Measurements from ENCODE around the gene ARHGAP6. TPM values are rescaled to one million over a fixed set of nuclear protein-coding genes. Genes with fewer than 3 reads are reported as not detected.

Gene ARHGAP6
- total and polyA plus RNA-seq, 2 donors (not counting 3 experiments of a cell fraction or from before 2014, with no cell fraction given), result 0.69 to 0.83 TPM

DNA sequence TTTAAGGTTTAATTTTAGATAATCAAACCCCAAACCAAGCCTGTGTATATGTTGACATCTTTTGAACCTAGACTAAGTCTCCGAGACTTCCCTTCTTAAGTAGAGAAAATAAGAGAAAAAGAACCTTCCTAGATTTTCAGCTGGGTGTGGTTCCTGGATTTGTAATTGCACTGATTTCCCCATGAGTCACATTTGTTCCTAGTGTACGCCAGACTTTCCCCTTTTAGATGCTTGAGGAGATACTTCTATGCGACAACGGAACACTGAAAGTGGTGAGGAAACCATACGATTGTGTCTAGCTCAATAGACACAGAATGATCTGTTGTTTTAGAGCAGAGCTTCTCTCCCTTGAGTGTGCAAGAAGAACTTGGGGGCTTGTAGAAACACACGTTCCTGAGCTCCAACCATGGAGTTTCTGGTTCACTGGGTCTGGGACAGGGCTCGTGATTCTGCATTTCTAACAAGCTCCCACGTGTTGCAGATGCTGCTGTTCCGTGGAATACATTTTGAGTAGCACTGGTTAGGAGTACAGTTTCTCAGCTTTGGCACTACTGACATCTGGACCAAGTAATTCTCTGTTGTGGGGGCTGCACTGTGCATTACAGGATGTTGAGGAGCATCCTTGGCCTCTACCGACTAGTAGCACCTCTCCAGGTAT lies 285.4 kb downstream of the ARHGAP6 start:
- H3K36me3 ChIP-seq (ENCODE audit: control insufficient read depth in 2 of 2, extremely low read depth in 1 of 2, insufficient read depth in 2 of 2, low read length in 2 of 2), result no peaks in the 10 kb centered on the region
- intact Hi-C loops (cut with micrococcal nuclease), result loop anchor here (2.0 kb wide), 1 partner anchor 46 kb away; no protein-coding TSS in a partner anchor
- ChIA-PET CTCF (interaction anchor here (1.4 to 2.6 kb wide), 5 partner anchors 24 to 152 kb away, joined by 5 to 21 read pairs (median 7); no protein-coding TSS in a partner anchor), POLR2A (no interaction called here)
- peak; percentile 83 for FAIRE-seq
- no TSS peak for BruUV-seq (replicated peaks)
- no peaks in the 10 kb centered on the region for H3K27me3 ChIP-seq (ENCODE audit: control insufficient read depth in 2 of 2, insufficient read depth in 2 of 2, low read length in 2 of 2)
- H3K79me2 ChIP-seq (ENCODE audit: control insufficient read depth, insufficient read depth, low read length), result no peaks in the 10 kb centered on the region
- H3K27ac ChIP-seq (ENCODE audit: insufficient read depth, low read depth, low read length), result no peak overlapping the region
- H4K20me1 ChIP-seq (replicated peaks; ENCODE audit: control insufficient read depth, extremely low read depth, insufficient read depth, low read length), result no peaks in the 10 kb centered on the region
- peak overlapping the region; percentile 13 for H2AFZ ChIP-seq (ENCODE audit: low read depth, low read length)
- H3K9me1 ChIP-seq (replicated peaks; ENCODE audit: control insufficient read depth, extremely low read depth, insufficient read depth, low read length), result no peaks in the 10 kb centered on the region
- dilution Hi-C loops (cut with MboI; ENCODE audit: extremely low pct_ligation_motif_present, low sequenced_read_pairs), result no loop called here
- H3K9ac ChIP-seq (replicated peaks; ENCODE audit: extremely low read depth, insufficient read depth, low read length), result no peak overlapping the region
- DNase-seq (ENCODE audit: low read depth, low spot score), result peak; percentile 9
- H3K4me1 ChIP-seq (ENCODE audit: control insufficient read depth, extremely low read depth, insufficient read depth, low read length), result peaks cover 3% of the 10 kb centered on the region
- no peak overlapping the region for H3K4me2 ChIP-seq (ENCODE audit: insufficient read depth, low read length)
- no peaks in the 10 kb centered on the region for H3K9me3 ChIP-seq (replicated peaks; ENCODE audit: control insufficient read depth, insufficient read depth, low read length)
- H3K4me3 ChIP-seq (replicated peaks in 1 of 3; ENCODE audit: insufficient read depth in 1 of 3, low read depth in 1 of 3, low read length in 3 of 3), result no peak overlapping the region
- TF ChIP-seq FOS (IDR thresholded peaks at IDR 0.05; ENCODE audit: borderline replicate concordance, insufficient read depth, low read length), result peak; percentile 41
- TF ChIP-seq MYC (IDR thresholded peaks at IDR 0.05; ENCODE audit: low read depth, low read length), result no peak
- TF ChIP-seq, protein P1, sequence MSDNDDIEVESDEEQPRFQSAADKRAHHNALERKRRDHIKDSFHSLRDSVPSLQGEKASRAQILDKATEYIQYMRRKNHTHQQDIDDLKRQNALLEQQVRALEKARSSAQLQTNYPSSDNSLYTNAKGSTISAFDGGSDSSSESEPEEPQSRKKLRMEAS (IDR thresholded peaks at IDR 0.05; ENCODE audit: insufficient read depth, insufficient read length), result no peak
- TF ChIP-seq JUN (IDR thresholded peaks at IDR 0.05; ENCODE audit: borderline replicate concordance, insufficient read depth, insufficient read length, low read depth), result no peak
- no peak for TF ChIP-seq EZH2 (IDR thresholded peaks at IDR 0.05; ENCODE audit: borderline replicate concordance, low read depth, low read length, severe bottlenecking)
- TF ChIP-seq GATA2 (IDR thresholded peaks at IDR 0.05; ENCODE audit: insufficient read depth, insufficient read length, low read depth, low read length), result peak; percentile 52

DNA sequence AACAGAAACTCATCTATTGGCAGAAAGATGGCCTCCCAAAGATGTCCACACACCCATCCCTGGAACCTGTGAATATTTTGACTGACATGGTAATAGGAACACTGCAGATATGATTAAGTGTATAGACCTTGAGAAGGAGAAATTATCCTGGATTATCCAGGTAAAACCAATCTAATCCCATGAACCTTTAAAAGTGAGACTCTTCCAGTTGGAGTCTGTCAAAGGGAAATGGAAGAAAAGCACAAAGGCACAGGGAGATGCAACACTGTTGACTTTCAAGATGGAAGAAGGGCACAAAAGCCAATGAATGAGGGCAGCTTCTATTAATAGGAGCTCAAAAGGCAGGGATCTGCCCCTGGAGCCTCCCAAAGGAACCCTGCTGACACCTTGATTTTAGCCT lies 289.6 kb downstream of the ARHGAP6 start:
- intact Hi-C loops (cut with micrococcal nuclease) (no loop called here), dilution Hi-C loops (cut with MboI; ENCODE audit: extremely low pct_ligation_motif_present, low sequenced_read_pairs) (no loop called here)
- no peaks in the 10 kb centered on the region for H3K27me3 ChIP-seq (ENCODE audit: control insufficient read depth in 2 of 2, insufficient read depth in 2 of 2, low read length in 2 of 2)
- H3K36me3 ChIP-seq (ENCODE audit: control insufficient read depth in 2 of 2, extremely low read depth in 1 of 2, insufficient read depth in 2 of 2, low read length in 2 of 2), result no peaks in the 10 kb centered on the region
- no peak overlapping the region for H3K9ac ChIP-seq (replicated peaks; ENCODE audit: extremely low read depth, insufficient read depth, low read length)
- no peak for DNase-seq (ENCODE audit: low read depth, low spot score)
- no peak overlapping the region for H3K4me3 ChIP-seq (replicated peaks in 1 of 3; ENCODE audit: insufficient read depth in 1 of 3, low read depth in 1 of 3, low read length in 3 of 3)
- H3K79me2 ChIP-seq (ENCODE audit: control insufficient read depth, insufficient read depth, low read length), result no peaks in the 10 kb centered on the region
- no peak for FAIRE-seq
- CTCF ChIA-PET, result no interaction called here
- no peaks in the 10 kb centered on the region for H3K9me3 ChIP-seq (replicated peaks; ENCODE audit: control insufficient read depth, insufficient read depth, low read length)
- no peak overlapping the region for H2AFZ ChIP-seq (ENCODE audit: low read depth, low read length)
- no peaks in the 10 kb centered on the region for H4K20me1 ChIP-seq (replicated peaks; ENCODE audit: control insufficient read depth, extremely low read depth, insufficient read depth, low read length)
- no peaks in the 10 kb centered on the region for H3K9me1 ChIP-seq (replicated peaks; ENCODE audit: control insufficient read depth, extremely low read depth, insufficient read depth, low read length)
- no TSS peak for BruUV-seq (replicated peaks)
- no peak overlapping the region for H3K27ac ChIP-seq (ENCODE audit: insufficient read depth, low read depth, low read length)
- POLR2A ChIA-PET, result no interaction called here
- no peak overlapping the region for H3K4me2 ChIP-seq (ENCODE audit: insufficient read depth, low read length)
- TF ChIP-seq EZH2 (IDR thresholded peaks at IDR 0.05; ENCODE audit: borderline replicate concordance, low read depth, low read length, severe bottlenecking), result no peak
- no peak for TF ChIP-seq MYC (IDR thresholded peaks at IDR 0.05; ENCODE audit: low read depth, low read length)
- TF ChIP-seq, protein P2, sequence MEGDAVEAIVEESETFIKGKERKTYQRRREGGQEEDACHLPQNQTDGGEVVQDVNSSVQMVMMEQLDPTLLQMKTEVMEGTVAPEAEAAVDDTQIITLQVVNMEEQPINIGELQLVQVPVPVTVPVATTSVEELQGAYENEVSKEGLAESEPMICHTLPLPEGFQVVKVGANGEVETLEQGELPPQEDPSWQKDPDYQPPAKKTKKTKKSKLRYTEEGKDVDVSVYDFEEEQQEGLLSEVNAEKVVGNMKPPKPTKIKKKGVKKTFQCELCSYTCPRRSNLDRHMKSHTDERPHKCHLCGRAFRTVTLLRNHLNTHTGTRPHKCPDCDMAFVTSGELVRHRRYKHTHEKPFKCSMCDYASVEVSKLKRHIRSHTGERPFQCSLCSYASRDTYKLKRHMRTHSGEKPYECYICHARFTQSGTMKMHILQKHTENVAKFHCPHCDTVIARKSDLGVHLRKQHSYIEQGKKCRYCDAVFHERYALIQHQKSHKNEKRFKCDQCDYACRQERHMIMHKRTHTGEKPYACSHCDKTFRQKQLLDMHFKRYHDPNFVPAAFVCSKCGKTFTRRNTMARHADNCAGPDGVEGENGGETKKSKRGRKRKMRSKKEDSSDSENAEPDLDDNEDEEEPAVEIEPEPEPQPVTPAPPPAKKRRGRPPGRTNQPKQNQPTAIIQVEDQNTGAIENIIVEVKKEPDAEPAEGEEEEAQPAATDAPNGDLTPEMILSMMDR (IDR thresholded peaks at IDR 0.05; ENCODE audit: extremely low read depth in 1 of 2, insufficient read depth in 1 of 2, low read depth in 1 of 2, low read length in 2 of 2), result no peak
- TF ChIP-seq, protein P1 (IDR thresholded peaks at IDR 0.05; ENCODE audit: insufficient read depth, insufficient read length), result no peak
- TF ChIP-seq GATA2 (IDR thresholded peaks at IDR 0.05; ENCODE audit: insufficient read depth, insufficient read length, low read depth, low read length), result no peak
- H3K4me1 ChIP-seq (ENCODE audit: control insufficient read depth, extremely low read depth, insufficient read depth, low read length), result peaks cover 3% of the 10 kb centered on the region
